ENCODE data around the gene TULP4. TPM values are rescaled to one million over a fixed set of nuclear protein-coding genes. Genes with fewer than 3 reads are reported as not detected.

TULP4 gene
- total RNA-seq, 4 donors from 2014 or later: 129 to 170 (median 156) TPM

DNA sequence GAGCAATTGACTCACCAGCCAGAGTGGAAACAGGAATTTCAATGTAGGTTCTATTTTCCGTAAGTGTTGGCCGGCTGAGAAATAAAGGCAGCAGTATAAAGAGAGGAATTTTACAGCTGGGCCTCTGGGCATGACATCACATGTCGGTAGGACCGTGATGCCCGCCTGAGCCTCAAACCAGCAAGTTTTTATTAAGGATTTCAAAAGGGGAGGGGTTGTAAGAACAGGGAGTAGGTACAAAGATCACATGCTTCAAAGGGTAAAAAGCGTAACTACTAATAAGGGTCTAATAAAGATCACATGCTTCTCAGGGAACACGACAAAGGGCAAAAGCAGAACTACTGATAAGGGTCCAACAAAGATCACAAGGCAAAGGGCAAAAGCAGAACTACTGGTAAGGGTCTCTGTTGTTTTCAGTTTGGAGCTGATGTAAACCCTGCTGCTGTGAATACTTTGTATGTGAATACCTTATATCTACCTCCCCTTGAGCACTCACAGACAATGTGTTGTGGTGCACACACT, 9.0 kb upstream of the TULP4 start:
- Histone ChIP-seq H3K36me3 (no peaks in the 10 kb centered on the region), H3K9me3 (no peaks in the 10 kb centered on the region), H3K4me1 (peaks cover 0 to 16% (median 13%) of the 10 kb centered on the region in 4 donors), H3K27me3 (no peaks in the 10 kb centered on the region), H3K4me3 (no peak overlapping the region), H3K27ac (replicated peaks in 1 of 4) (no peak overlapping the region)
- no peak for TF ChIP-seq POLR2A (IDR thresholded peaks at IDR 0.05; ENCODE audit: low read depth)
- no peak for TF ChIP-seq EP300 (IDR thresholded peaks at IDR 0.05)
- no peak for TF ChIP-seq POLR2AphosphoS5 (IDR thresholded peaks at IDR 0.05)
- TF ChIP-seq, protein P1, sequence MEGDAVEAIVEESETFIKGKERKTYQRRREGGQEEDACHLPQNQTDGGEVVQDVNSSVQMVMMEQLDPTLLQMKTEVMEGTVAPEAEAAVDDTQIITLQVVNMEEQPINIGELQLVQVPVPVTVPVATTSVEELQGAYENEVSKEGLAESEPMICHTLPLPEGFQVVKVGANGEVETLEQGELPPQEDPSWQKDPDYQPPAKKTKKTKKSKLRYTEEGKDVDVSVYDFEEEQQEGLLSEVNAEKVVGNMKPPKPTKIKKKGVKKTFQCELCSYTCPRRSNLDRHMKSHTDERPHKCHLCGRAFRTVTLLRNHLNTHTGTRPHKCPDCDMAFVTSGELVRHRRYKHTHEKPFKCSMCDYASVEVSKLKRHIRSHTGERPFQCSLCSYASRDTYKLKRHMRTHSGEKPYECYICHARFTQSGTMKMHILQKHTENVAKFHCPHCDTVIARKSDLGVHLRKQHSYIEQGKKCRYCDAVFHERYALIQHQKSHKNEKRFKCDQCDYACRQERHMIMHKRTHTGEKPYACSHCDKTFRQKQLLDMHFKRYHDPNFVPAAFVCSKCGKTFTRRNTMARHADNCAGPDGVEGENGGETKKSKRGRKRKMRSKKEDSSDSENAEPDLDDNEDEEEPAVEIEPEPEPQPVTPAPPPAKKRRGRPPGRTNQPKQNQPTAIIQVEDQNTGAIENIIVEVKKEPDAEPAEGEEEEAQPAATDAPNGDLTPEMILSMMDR (IDR thresholded peaks at IDR 0.05): no peak
- WGBS: 75% methylated on average over 7 of the region's 7 CpGs
- intact Hi-C loops (cut with DNase I): no loop called here
- DNase-seq (ENCODE audit: extremely low spot score): no peak

DNA sequence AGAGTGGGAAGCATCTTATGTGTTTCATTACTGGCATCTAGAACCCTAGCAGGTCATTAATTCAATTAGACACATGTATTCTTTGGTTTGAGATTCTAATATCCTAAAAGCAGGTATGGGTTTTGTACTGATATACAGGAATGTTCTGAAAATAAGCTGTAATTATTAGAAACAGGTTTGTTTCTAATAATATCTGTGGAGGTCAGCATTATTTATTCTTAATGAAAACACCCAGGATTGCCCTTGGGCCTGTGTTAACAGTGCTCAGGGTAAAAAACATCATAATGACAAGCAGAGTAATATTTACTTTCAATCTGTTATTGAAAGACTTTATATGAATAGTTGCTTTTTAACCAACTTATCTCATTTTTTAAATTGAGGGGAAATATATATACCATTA, 8.0 kb upstream of the TULP4 start:
- no peak overlapping the region for H3K4me3 ChIP-seq
- H3K4me1 ChIP-seq: peaks cover 0 to 16% (median 13%) of the 10 kb centered on the region in 4 donors
- TF ChIP-seq POLR2A (IDR thresholded peaks at IDR 0.05; ENCODE audit: low read depth): no peak
- TF ChIP-seq EP300 (IDR thresholded peaks at IDR 0.05): no peak
- TF ChIP-seq, protein P1 (IDR thresholded peaks at IDR 0.05): no peak
- no peak for TF ChIP-seq POLR2AphosphoS5 (IDR thresholded peaks at IDR 0.05)
- no peaks in the 10 kb centered on the region for H3K36me3 ChIP-seq
- no peak for DNase-seq (ENCODE audit: extremely low spot score)
- no peaks in the 10 kb centered on the region for H3K27me3 ChIP-seq
- no peak overlapping the region for H3K27ac ChIP-seq (replicated peaks in 1 of 4)
- H3K9me3 ChIP-seq: no peaks in the 10 kb centered on the region
- intact Hi-C loops (cut with DNase I): no loop called here

DNA sequence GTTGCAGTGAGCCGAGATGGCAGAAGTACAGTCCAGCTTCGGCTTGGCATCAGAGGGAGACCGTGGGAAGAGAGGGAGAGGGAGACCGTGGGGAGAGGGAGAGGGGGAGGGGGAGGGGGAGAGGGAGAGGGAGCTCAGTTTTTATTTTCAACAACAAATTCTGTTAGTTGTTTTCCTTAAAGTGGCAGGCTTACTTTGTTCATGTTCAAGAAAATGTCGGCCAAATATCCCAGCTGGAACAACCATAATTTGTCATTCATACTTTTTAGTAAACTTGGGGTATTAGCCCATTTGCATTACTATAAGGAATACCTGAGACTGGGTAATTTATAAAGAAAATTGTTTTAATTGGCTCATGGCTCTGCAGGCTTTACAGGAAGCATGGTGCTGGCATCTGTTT, 2.5 kb upstream of the TULP4 start:
- WGBS: 100% methylated on average over 5 of the region's 5 CpGs
- Histone ChIP-seq H3K27me3 (no peaks in the 10 kb centered on the region), H3K4me1 (peaks cover 0 to 2% (median 0%) of the 10 kb centered on the region in 4 donors), H3K9me3 (no peaks in the 10 kb centered on the region), H3K4me3 (no peak overlapping the region), H3K36me3 (peaks cover 0 to 28% (median 16%) of the 10 kb centered on the region in 4 donors), H3K27ac (replicated peaks in 1 of 4) (no peak overlapping the region)
- DNase-seq (ENCODE audit: extremely low spot score): no peak
- TF ChIP-seq POLR2A (IDR thresholded peaks at IDR 0.05; ENCODE audit: low read depth) (no peak), EP300 (IDR thresholded peaks at IDR 0.05) (no peak), POLR2AphosphoS5 (IDR thresholded peaks at IDR 0.05) (no peak)
- TF ChIP-seq, protein P1 (IDR thresholded peaks at IDR 0.05): no peak
- intact Hi-C loops (cut with DNase I): no loop called here

DNA sequence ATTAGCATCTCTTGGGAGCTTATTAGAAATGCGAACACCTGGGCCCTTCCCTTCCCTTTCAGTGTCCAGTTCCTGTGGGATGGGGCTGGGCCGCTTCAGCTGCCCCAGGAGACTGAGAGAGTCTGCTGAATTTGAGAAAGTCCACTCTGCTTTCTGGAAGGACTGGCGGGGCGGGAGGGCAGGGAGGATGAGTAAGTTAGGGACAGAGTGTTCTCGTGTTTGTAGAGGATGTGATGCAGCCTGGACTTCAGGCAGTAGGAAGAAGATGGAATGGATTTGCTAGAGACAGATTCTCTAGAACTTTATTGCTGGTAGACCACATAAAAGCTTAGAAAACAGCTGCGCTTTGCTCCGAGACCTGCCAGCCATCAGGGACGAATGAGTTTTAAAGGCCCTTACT, 1.1 kb upstream of the TULP4 start:
- H3K27me3 ChIP-seq: no peaks in the 10 kb centered on the region
- peaks cover 0 to 2% (median 0%) of the 10 kb centered on the region in 4 donors for H3K4me1 ChIP-seq
- intact Hi-C loops (cut with DNase I): no loop called here
- TF ChIP-seq EP300 (IDR thresholded peaks at IDR 0.05) (no peak), POLR2AphosphoS5 (IDR thresholded peaks at IDR 0.05) (no peak), POLR2A (IDR thresholded peaks at IDR 0.05; ENCODE audit: low read depth) (no peak)
- TF ChIP-seq, protein P1 (IDR thresholded peaks at IDR 0.05): no peak
- H3K9me3 ChIP-seq: no peaks in the 10 kb centered on the region
- no peak for DNase-seq (ENCODE audit: extremely low spot score)
- H3K36me3 ChIP-seq: peaks cover 0 to 29% (median 18%) of the 10 kb centered on the region in 4 donors
- no peak overlapping the region for H3K4me3 ChIP-seq
- H3K27ac ChIP-seq (replicated peaks in 1 of 4): no peak overlapping the region
- WGBS: 82% methylated on average over 7 of the region's 8 CpGs

DNA sequence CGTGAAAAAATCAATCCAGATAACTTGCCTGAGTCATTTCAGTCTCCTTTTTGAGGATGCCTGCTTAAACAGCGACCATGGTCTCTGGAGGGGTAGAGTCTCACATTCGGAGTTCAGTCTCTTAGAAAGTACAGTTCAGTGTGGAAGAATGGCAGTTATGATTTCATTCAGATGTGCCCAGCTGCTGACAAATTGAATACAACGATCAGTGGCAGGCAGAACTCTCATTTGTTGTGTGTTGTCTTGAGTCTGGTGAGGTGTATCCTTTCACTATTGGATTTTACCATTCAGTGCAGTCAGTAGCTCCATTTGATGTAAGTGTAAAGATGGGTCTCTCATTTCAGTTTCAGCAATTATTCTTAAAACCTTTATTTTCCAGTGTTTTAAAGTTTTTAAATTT, 639 bp upstream of the TULP4 start:
- DNase-seq (ENCODE audit: extremely low spot score): no peak
- 79% methylated on average over 4 of the region's 4 CpGs for WGBS
- Histone ChIP-seq H3K27ac (replicated peaks in 1 of 4) (no peak overlapping the region), H3K9me3 (peaks cover 0 to 2% (median 0%) of the 10 kb centered on the region in 4 donors), H3K27me3 (no peaks in the 10 kb centered on the region), H3K36me3 (peaks cover 0 to 30% (median 18%) of the 10 kb centered on the region in 4 donors), H3K4me3 (no peak overlapping the region), H3K4me1 (peaks cover 0 to 2% (median 0%) of the 10 kb centered on the region in 4 donors)
- intact Hi-C loops (cut with DNase I): no loop called here
- TF ChIP-seq, protein P1 (IDR thresholded peaks at IDR 0.05): no peak
- TF ChIP-seq POLR2AphosphoS5 (IDR thresholded peaks at IDR 0.05) (no peak), EP300 (IDR thresholded peaks at IDR 0.05) (no peak), POLR2A (IDR thresholded peaks at IDR 0.05; ENCODE audit: low read depth) (no peak)
